Upper lobe of right lung (tissue), 1 donor: Measurements from ENCODE around the gene TM4SF20. TPM values are rescaled to one million over a fixed set of nuclear protein-coding genes. Genes with fewer than 3 reads are reported as not detected.
A peak's percentile ranks its signal among the peaks of the same experiment; 100 is the strongest.

Source experiments
- ATAC-seq: fragments of 200-7000 bp; cut with Tn5 transposase; one replicate; pipeline ENCODE4 v1.9.1; 2020; ENCODE audit warnings: mild to moderate bottlenecking, moderate library complexity
- DNase-seq: peaks from one replicate; pipeline ENCODE4 v3.0.0-alpha.2; 2020
- H3K27ac ChIP-seq: fragments of 200-600 bp; one replicate; pipeline ENCODE4 v1.8.0; 2022
- H3K27me3 ChIP-seq: fragments of 200-600 bp; one replicate; pipeline ENCODE4 v1.8.0; 2022; ENCODE audit warnings: mild to moderate bottlenecking
- H3K36me3 ChIP-seq: fragments of 200-600 bp; one replicate; pipeline ENCODE4 v1.8.0; 2022
- H3K4me1 ChIP-seq: fragments of 200-600 bp; one replicate; pipeline ENCODE4 v1.8.0; 2022
- H3K4me3 ChIP-seq: fragments of 200-600 bp; one replicate; pipeline ENCODE4 v1.8.0; 2022; ENCODE audit warnings: mild to moderate bottlenecking
- H3K9me3 ChIP-seq: fragments of 200-600 bp; one replicate; pipeline ENCODE4 v1.8.0; 2022
- intact Hi-C: fragments of 100-400 bp; cut with DNase I; formaldehyde crosslinking; loops from one replicate; pipeline ENCODE4 v1.11.0; 2022
- total RNA-seq: library from RNA; stranded (reverse); fragmentation: NEBNext Ultra II Directional; extraction: Animal tissue kit (Norgen Biotek cat#: 25700); gene quantifications from one replicate; pipeline ENCODE4 v1.2.1, GENCODE V29; 2021
- TF ChIP-seq, protein P1 (sequence below): fragments of 200-600 bp; IDR thresholded peaks from one replicate; pipeline ENCODE4 v1.8.0; 2022; ENCODE audit warnings: antibody characterized with exemption
- donor health status: DM: no; HTN: yes; CAD: no; lungs with severe emphysema.

Gene TM4SF20
- total RNA-seq, 1 donor from 2014 or later: not detected

DNA sequence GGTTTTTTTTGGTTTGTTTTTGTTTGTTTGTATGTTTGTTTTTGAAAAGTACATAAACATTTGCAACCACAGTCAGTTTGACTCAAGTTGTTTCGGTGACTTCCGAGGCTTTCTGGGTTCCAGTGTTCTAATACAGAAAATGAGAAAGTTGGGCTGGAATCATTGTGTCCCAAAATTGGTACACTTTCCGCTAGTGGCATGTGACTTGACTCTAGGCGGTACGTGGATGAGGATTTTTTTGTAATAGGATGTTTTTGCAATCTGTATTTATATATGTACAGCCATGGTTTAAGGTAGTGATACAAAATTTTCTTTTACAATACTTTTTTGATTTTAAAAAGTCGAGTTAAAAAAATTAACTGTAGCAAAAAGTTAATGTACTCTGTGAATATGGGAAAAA, 52.3 kb downstream of the TM4SF20 start:
- no peak overlapping the region for H3K27ac ChIP-seq
- TF ChIP-seq, protein P1, sequence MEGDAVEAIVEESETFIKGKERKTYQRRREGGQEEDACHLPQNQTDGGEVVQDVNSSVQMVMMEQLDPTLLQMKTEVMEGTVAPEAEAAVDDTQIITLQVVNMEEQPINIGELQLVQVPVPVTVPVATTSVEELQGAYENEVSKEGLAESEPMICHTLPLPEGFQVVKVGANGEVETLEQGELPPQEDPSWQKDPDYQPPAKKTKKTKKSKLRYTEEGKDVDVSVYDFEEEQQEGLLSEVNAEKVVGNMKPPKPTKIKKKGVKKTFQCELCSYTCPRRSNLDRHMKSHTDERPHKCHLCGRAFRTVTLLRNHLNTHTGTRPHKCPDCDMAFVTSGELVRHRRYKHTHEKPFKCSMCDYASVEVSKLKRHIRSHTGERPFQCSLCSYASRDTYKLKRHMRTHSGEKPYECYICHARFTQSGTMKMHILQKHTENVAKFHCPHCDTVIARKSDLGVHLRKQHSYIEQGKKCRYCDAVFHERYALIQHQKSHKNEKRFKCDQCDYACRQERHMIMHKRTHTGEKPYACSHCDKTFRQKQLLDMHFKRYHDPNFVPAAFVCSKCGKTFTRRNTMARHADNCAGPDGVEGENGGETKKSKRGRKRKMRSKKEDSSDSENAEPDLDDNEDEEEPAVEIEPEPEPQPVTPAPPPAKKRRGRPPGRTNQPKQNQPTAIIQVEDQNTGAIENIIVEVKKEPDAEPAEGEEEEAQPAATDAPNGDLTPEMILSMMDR: no peak
- H3K4me3 ChIP-seq: peak overlapping the region; percentile 87
- ATAC-seq: no peak
- no peak for DNase-seq
- H3K9me3 ChIP-seq: no peaks in the 10 kb centered on the region
- peaks cover 10% of the 10 kb centered on the region for H3K36me3 ChIP-seq
- peaks cover 19% of the 10 kb centered on the region for H3K4me1 ChIP-seq
- no peaks in the 10 kb centered on the region for H3K27me3 ChIP-seq
- intact Hi-C loops: no loop called here

DNA sequence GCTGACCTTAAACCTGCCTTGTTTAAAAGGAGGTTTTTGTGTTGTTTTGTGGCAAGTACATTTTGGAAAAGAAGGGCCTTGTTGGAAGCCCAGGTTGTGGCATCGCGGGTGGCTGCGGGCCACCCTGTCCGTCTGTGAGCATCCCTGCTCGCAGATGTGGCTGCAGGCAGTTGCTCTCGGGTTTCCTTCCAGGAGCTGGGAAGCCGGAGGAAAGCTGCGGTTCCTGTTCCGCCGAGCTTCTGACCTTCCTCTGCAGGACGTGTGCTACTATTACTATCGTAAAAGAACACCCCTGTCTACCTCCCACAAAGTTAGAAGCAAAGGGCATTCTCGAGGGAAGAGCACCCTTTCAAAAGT, 53.3 kb downstream of the TM4SF20 start:
- peaks cover 7% of the 10 kb centered on the region for H3K36me3 ChIP-seq
- peak overlapping the region; percentile 87 for H3K4me3 ChIP-seq
- peaks cover 19% of the 10 kb centered on the region for H3K4me1 ChIP-seq
- peak; percentile 26 for ATAC-seq
- DNase-seq: peak; percentile 66
- H3K27me3 ChIP-seq: no peaks in the 10 kb centered on the region
- intact Hi-C loops: no loop called here
- TF ChIP-seq, protein P1: no peak
- H3K9me3 ChIP-seq: no peaks in the 10 kb centered on the region
- peak overlapping the region; percentile 90 for H3K27ac ChIP-seq

DNA sequence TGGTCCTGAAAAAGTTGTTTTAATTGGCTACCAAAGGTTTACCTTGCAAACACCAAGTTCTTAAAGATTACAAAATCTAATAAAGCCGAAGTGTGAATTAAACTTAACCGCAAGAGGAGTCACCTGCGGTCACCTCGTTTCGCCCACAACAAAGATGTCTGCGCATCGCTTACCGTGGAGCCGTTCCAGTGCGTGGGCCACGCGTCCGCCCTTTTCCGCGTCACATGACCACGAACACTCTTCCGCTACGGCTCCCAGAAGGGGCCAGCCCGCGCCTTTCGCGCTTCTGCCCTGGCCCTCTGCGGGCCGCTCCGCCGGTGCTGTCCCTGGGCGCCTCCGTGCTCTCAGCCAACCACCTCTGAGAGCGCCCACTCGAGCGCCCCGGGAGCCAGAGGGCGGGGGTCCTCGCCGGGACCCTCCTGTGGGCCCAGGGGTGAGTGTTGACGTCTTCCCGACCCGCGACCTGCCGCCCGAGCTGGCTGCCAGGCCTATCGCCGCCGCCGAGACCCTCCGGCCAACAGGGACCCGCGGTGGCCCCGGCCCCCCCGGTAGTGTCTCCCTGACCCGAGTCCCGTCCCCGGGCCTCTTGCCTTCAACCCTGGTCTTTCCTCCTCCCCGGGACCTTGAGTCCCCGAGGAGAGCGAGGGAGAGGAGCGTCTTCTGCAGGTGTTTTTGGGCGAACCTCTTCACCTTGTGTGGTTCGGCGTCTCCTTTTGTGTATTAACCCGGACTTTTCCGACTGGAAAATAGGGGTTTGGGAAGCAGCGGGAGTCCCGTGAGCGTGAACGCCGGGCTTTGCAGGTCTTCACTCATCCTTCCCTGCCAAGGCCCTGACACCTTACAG, 53.9 kb downstream of the TM4SF20 start, which contains the start of gene MFF:
Gene MFF (plus strand): TSS at position 257 of the 844 bp plus-strand sequence. CDS start 5,415 bp downstream, outside the sequence.
- DNase-seq (peak; percentile 97), ATAC-seq (peak; percentile 99)
- peak within 1 kb of the TSS; percentile 90 for H3K27ac ChIP-seq
- H3K27me3 ChIP-seq: no peaks in the 10 kb centered on the region
- H3K4me1 ChIP-seq: peaks cover 19% of the 10 kb centered on the region
- TF ChIP-seq, protein P1: peak; percentile 13
- peak within 1 kb of the TSS; percentile 87 for H3K4me3 ChIP-seq
- H3K36me3 ChIP-seq: peaks cover under 1% of the 10 kb centered on the region
- intact Hi-C loops: no loop called here
- H3K9me3 ChIP-seq: no peaks in the 10 kb centered on the region

DNA sequence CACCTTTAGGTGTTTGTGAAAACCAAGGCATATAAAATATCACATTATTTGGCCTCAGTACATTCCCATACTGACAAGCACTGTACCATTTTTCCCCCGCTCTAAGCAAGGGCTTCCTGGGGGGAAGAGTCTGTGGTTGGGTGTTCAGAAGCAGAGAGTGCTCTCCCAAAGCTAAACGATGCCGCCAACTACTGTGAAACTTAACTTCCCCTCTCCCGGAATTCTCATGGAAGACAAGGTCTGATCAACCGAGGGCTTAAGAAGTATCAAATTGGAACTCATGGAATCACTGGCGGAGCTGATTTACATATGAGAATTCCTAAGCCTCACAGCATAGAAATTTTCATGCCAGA, 54.5 kb downstream of the TM4SF20 start:
- H3K4me1 ChIP-seq: peaks cover 19% of the 10 kb centered on the region
- DNase-seq (no peak), ATAC-seq (peak; percentile 11)
- no peaks in the 10 kb centered on the region for H3K9me3 ChIP-seq
- no peaks in the 10 kb centered on the region for H3K36me3 ChIP-seq
- TF ChIP-seq, protein P1: no peak
- H3K27me3 ChIP-seq: no peaks in the 10 kb centered on the region
- intact Hi-C loops: no loop called here
- H3K4me3 ChIP-seq: peak overlapping the region; percentile 87
- peak overlapping the region; percentile 90 for H3K27ac ChIP-seq

DNA sequence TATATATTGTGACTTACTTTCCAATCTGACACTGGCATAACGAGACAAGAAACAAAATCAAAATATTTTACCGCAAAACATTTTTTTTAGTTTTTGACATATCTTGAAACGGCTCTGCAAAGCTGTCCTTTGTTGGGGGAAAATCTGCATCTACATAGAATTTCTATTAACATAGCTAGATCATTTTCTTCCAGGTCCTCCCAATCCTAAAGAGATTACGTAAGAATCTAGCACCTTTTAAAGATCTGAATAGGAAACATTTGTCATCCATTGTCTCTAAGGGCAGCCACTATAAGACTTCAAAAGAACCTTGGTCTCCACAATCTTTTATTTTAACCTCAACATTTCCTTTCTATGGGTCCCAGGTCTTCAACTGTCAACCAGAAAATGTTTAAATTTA, 55.3 kb downstream of the TM4SF20 start:
- Histone ChIP-seq H3K9me3 (no peaks in the 10 kb centered on the region), H3K36me3 (no peaks in the 10 kb centered on the region), H3K4me3 (no peak overlapping the region), H3K27me3 (no peaks in the 10 kb centered on the region), H3K27ac (no peak overlapping the region), H3K4me1 (peaks cover 19% of the 10 kb centered on the region)
- TF ChIP-seq, protein P1: no peak
- DNase-seq (no peak), ATAC-seq (no peak)
- intact Hi-C loops: no loop called here
